Trophoblast cell (in vitro differentiated cells and primary cell): ENCODE results near the gene RAB6B.

Experiments used
- DNase-seq, 2 donors: peaks; one replicate each; pipeline ENCODE4 v3.0.0-alpha.2; 2016
- H2AFZ ChIP-seq: 2 replicates; pipeline ENCODE4 v1.6.1; 2013; ENCODE audit warnings: low read length, moderate library complexity, mild to moderate bottlenecking; ENCODE audit not compliant: insufficient read depth, poor library complexity
- H2AK5ac ChIP-seq: 2 replicates; pipeline ENCODE4 v1.6.1; 2013; ENCODE audit warnings: mild to moderate bottlenecking, low read length
- H2BK120ac ChIP-seq: 2 replicates; pipeline ENCODE4 v1.6.1; 2013; ENCODE audit warnings: low read length, mild to moderate bottlenecking, moderate library complexity; ENCODE audit not compliant: insufficient read depth, poor library complexity
- H2BK12ac ChIP-seq: 2 replicates; pipeline ENCODE4 v1.6.1; 2013; ENCODE audit warnings: mild to moderate bottlenecking, low read length, moderate library complexity
- H2BK5ac ChIP-seq: 2 replicates; pipeline ENCODE4 v1.6.1; 2013; ENCODE audit warnings: low read length, low read depth, moderate library complexity, mild to moderate bottlenecking; ENCODE audit not compliant: poor library complexity
- H3K14ac ChIP-seq: 2 replicates; pipeline ENCODE4 v1.6.1; 2013; ENCODE audit warnings: mild to moderate bottlenecking, low read length
- H3K18ac ChIP-seq: 2 replicates; pipeline ENCODE4 v1.6.1; 2013; ENCODE audit warnings: mild to moderate bottlenecking, low read length
- H3K23ac ChIP-seq: 2 replicates; pipeline ENCODE4 v1.6.1; 2013; ENCODE audit warnings: low read length
- H3K27ac ChIP-seq: 2 replicates; pipeline ENCODE4 v1.5.1; 2013; ENCODE audit warnings: low read depth, mild to moderate bottlenecking, inconsistent platforms, low read length, moderate library complexity
- H3K27me3 ChIP-seq: 2 replicates; pipeline ENCODE4 v1.6.1; 2013; ENCODE audit warnings: inconsistent platforms, mild to moderate bottlenecking, low read length, moderate library complexity; ENCODE audit not compliant: insufficient read depth
- H3K36me3 ChIP-seq, 2 experiments: 1 replicate in 1 of 2; 2 replicates in 1 of 2; pipeline ENCODE4 v1.6.1; 2013; ENCODE audit warnings: low read length in 2 of 2, mild to moderate bottlenecking in 2 of 2, moderate library complexity in 1 of 2; ENCODE audit not compliant: insufficient read depth in 2 of 2, control insufficient read depth in 1 of 2
- H3K4ac ChIP-seq: 2 replicates; pipeline ENCODE4 v1.6.1; 2013; ENCODE audit warnings: low read depth, mild to moderate bottlenecking, low read length, moderate library complexity
- H3K4me1 ChIP-seq, 2 experiments: 1 replicate in 1 of 2; 2 replicates in 1 of 2; pipeline ENCODE4 v1.6.1; 2013; ENCODE audit warnings: low read length in 2 of 2, mild to moderate bottlenecking in 2 of 2, moderate library complexity in 1 of 2; ENCODE audit not compliant: insufficient read depth in 2 of 2, control insufficient read depth in 1 of 2
- H3K4me2 ChIP-seq: 2 replicates; pipeline ENCODE4 v1.6.1; 2013; ENCODE audit warnings: inconsistent platforms, mild to moderate bottlenecking, low read length, moderate library complexity
- H3K4me3 ChIP-seq: 2 replicates; pipeline ENCODE4 v1.5.1; 2013; ENCODE audit warnings: mild to moderate bottlenecking, low read depth, low read length, inconsistent platforms
- H3K79me1 ChIP-seq: one replicate; pipeline ENCODE4 v1.6.1; 2013; ENCODE audit warnings: low read length
- H3K79me2 ChIP-seq: 2 replicates; pipeline ENCODE4 v1.6.1; 2013; ENCODE audit warnings: low read length, mild to moderate bottlenecking; ENCODE audit not compliant: control insufficient read depth, insufficient read depth, poor library complexity
- H3K9ac ChIP-seq: 2 replicates; pipeline ENCODE4 v1.6.1; 2013; ENCODE audit warnings: mild to moderate bottlenecking, low read length
- H3K9me3 ChIP-seq: 2 replicates; pipeline ENCODE4 v1.6.1; 2013; ENCODE audit warnings: low read depth, mild to moderate bottlenecking, control low read depth, inconsistent platforms, low read length; ENCODE audit not compliant: insufficient read depth
- H4K12ac ChIP-seq: 2 replicates; pipeline ENCODE4 v1.6.1; 2013; ENCODE audit warnings: low read depth, mild to moderate bottlenecking, low read length, moderate library complexity
- H4K8ac ChIP-seq: 2 replicates; pipeline ENCODE4 v1.6.1; 2013; ENCODE audit warnings: low read depth, mild to moderate bottlenecking, low read length, moderate library complexity
- H4K91ac ChIP-seq: one replicate; pipeline ENCODE4 v1.6.1; 2013; ENCODE audit warnings: low read depth, mild to moderate bottlenecking, low read length, moderate library complexity
- WGBS: extraction: QIAGEN DNeasy Blood & Tissue Kit; methylation state at CpG from one replicate; pipeline ENCODE4 v1.1.7; 2013; ENCODE audit warnings: missing lambda C conversion rate; ENCODE audit not compliant: insufficient read length, insufficient coverage; ENCODE audit errors: extremely low coverage; 5-methylcytosine and 5-hydroxymethylcytosine counted together

RAB6B gene

DNA sequence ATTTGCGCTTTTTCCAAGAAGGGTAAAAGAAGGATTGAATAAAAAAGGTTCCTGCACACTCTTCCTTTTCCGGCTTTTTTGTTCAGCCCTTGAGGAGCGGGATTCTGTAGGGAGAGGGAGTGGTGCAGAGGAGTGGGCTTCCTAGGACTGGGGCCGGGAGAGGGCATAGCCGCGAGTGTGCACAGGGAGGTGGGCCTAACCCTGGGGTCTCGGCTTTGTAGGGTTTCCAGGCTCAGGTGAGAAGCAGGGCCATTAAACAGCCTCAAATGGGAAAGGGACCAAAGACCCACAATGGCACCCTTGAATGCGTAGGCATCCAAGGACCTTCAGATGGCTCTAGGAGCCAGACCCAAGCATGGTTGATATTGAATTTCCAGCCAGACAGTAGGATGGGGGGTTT lies 35.4 kb upstream of the RAB6B start:
- Histone ChIP-seq H3K9ac (no peak overlapping the region), H4K8ac (no peak overlapping the region), H2AFZ (no peak overlapping the region), H3K4ac (no peak overlapping the region), H3K79me2 (no peaks in the 10 kb centered on the region), H3K23ac (no peak overlapping the region), H3K27ac (no peak overlapping the region), H3K4me1 (peaks cover 6% of the 10 kb centered on the region in 2 experiments), H3K4me2 (no peak overlapping the region), H3K27me3 (no peaks in the 10 kb centered on the region), H3K4me3 (no peak overlapping the region), H2BK5ac (no peak overlapping the region), H2BK12ac (no peak overlapping the region), H2BK120ac (no peak overlapping the region), H3K14ac (no peak overlapping the region), H3K9me3 (no peaks in the 10 kb centered on the region), H3K79me1 (peaks cover 2% of the 10 kb centered on the region), H2AK5ac (no peak overlapping the region), H4K12ac (no peak overlapping the region), H3K18ac (no peak overlapping the region), H3K36me3 (peaks cover 38 to 40% of the 10 kb centered on the region in 2 experiments), H4K91ac (no peak overlapping the region)
- DNase-seq = no peak
- 100% methylated on average over 1 of the region's 8 CpGs for WGBS

DNA sequence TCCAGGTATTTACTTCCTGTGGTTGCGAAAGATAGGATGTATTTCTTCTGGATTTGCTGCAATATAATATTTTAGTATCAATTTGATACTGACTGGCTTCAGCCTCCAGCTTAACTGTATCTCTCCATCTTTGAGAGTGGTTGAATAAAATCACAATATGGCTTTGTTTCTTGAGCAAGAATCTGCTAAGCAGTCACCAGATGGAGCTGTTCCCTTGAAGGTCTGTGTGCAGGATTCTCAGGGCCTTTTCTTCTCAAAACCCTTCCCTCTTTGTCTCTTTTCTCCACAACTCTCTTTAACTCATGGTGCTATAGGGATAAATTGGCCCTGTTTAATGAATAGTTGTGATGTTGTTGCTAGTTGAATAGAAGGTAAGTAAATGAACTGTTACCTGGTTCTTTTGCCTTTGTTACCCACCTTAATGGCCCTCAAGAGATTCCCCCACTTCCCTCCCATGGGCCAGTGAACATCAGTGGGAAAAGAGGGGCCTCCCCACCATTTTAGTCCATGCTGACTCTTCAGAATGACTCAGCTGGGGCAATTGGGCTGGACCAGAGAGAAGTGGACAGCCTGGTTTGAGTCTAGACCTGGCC lies 34.8 kb upstream of the RAB6B start:
- H2BK120ac ChIP-seq = no peak overlapping the region
- peaks cover 2% of the 10 kb centered on the region for H3K79me1 ChIP-seq
- WGBS = no CpG with 5 or more reads among the region's 1 CpG
- H3K4me1 ChIP-seq = peaks cover 6% of the 10 kb centered on the region in 2 experiments
- no peak overlapping the region for H3K18ac ChIP-seq
- H3K14ac ChIP-seq = no peak overlapping the region
- H2AFZ ChIP-seq = no peak overlapping the region
- H3K9me3 ChIP-seq = no peaks in the 10 kb centered on the region
- no peaks in the 10 kb centered on the region for H3K79me2 ChIP-seq
- H3K4me3 ChIP-seq = no peak overlapping the region
- H2BK5ac ChIP-seq = no peak overlapping the region
- no peaks in the 10 kb centered on the region for H3K27me3 ChIP-seq
- no peak overlapping the region for H3K23ac ChIP-seq
- no peak overlapping the region for H3K4me2 ChIP-seq
- peak; percentile 31 to 79 for DNase-seq
- H3K36me3 ChIP-seq = peaks cover 32 to 33% of the 10 kb centered on the region in 2 experiments
- H4K91ac ChIP-seq = no peak overlapping the region
- no peak overlapping the region for H2AK5ac ChIP-seq
- H3K9ac ChIP-seq = no peak overlapping the region
- no peak overlapping the region for H4K12ac ChIP-seq
- no peak overlapping the region for H2BK12ac ChIP-seq
- H4K8ac ChIP-seq = no peak overlapping the region
- H3K4ac ChIP-seq = no peak overlapping the region
- H3K27ac ChIP-seq = no peak overlapping the region

DNA sequence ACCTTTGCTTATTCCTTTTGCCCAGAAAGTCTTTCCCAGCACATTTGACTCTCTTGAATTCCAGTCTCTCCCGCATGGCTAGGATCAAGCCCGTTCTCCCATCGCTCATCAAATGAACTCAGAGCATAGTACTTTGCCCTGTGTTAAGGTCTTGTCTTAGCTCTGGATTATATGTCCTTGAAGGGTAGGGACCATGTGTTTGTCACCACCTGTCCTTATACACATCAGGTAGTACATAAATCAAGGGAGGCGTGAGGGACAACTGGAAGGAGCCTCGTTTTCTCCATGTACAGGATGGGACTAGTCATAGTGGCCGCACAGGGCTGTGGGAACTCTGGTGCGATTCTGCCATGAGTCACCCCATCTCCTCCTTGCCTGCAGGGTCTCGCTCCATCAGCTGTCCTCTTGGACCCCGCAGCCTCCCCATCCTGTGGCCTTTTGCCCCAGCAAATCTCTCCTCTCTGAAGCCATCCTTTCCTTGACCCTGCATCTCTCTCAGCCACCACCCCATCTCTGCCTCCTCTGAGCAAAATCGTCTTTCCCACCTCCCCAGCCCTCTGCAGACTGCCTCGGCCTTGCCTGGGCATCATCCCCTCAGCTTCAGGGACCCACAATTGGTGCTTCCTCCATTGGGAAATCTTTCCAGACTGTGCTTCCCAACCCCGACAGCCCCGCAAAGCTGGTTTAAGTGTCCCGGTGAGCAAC lies 33.4 kb upstream of the RAB6B start:
- Histone ChIP-seq H3K4ac (no peak overlapping the region), H2BK5ac (no peak overlapping the region), H3K23ac (no peak overlapping the region), H4K91ac (no peak overlapping the region), H2AK5ac (no peak overlapping the region), H3K4me2 (no peak overlapping the region), H2BK12ac (no peak overlapping the region), H3K36me3 (peaks cover 18 to 20% of the 10 kb centered on the region in 2 experiments), H3K9me3 (no peaks in the 10 kb centered on the region), H3K79me2 (no peaks in the 10 kb centered on the region), H3K79me1 (peaks cover 2% of the 10 kb centered on the region), H3K9ac (no peak overlapping the region), H3K27ac (no peak overlapping the region), H3K4me3 (no peak overlapping the region), H2BK120ac (no peak overlapping the region), H4K12ac (no peak overlapping the region), H3K14ac (no peak overlapping the region), H3K18ac (no peak overlapping the region), H4K8ac (no peak overlapping the region), H3K4me1 (peaks cover 6% of the 10 kb centered on the region in 2 experiments), H2AFZ (no peak overlapping the region), H3K27me3 (no peaks in the 10 kb centered on the region)
- no CpG with 5 or more reads among the region's 14 CpGs for WGBS
- DNase-seq = peak; percentile 30 to 51

DNA sequence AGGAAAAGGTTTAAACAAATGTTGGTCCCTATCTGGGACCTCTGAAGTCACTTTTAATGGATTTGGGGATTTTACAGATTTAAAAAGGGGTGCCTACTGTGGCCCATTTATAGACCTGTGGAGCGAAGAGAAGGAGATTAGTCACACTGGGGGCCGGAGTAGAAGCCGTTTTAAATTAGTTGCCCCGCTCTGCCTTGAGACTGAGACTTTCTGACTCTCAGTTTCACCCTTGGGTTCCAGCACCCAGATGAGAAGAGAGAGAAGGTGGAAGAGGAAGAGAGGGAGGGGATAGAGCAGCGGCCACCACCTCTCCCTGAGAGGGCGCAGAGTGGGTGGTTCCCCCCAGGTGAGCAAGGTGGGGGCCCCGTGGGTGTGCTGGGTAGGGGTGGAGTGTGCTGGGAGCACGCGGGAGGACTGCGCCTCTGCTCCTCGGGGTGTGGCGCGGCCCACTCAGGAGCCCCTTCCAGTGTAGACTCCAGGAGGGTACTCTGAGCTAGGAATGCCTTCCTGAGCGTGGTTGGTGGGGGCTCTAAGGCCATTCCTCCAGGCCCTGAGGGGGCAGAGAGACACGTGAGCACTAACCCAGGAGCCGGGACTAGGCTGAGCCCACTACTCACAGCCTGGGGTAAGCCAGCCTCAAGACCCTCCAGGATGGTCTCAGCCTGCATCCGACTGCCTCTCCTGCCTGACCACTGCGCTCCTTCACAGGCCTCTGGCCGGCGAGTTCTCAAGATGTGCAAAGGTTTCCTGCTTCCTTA lies 32.6 kb upstream of the RAB6B start:
- no peak overlapping the region for H3K9ac ChIP-seq
- H2AK5ac ChIP-seq = peak overlapping the region; percentile 2
- DNase-seq = no peak
- H2AFZ ChIP-seq = no peak overlapping the region
- H3K27me3 ChIP-seq = no peaks in the 10 kb centered on the region
- peaks cover 6% of the 10 kb centered on the region in 2 experiments for H3K4me1 ChIP-seq
- peaks cover 2% of the 10 kb centered on the region for H3K79me1 ChIP-seq
- no peak overlapping the region for H3K4ac ChIP-seq
- H3K9me3 ChIP-seq = no peaks in the 10 kb centered on the region
- H3K14ac ChIP-seq = peak overlapping the region; percentile 11
- no peak overlapping the region for H3K4me3 ChIP-seq
- H3K23ac ChIP-seq = no peak overlapping the region
- H2BK12ac ChIP-seq = no peak overlapping the region
- no peak overlapping the region for H4K12ac ChIP-seq
- H3K36me3 ChIP-seq = peaks cover 10 to 12% of the 10 kb centered on the region in 2 experiments
- peak overlapping the region; percentile 82 for H3K4me2 ChIP-seq
- no peak overlapping the region for H2BK5ac ChIP-seq
- no peaks in the 10 kb centered on the region for H3K79me2 ChIP-seq
- H3K27ac ChIP-seq = no peak overlapping the region
- H2BK120ac ChIP-seq = no peak overlapping the region
- WGBS = no CpG with 5 or more reads among the region's 20 CpGs
- no peak overlapping the region for H3K18ac ChIP-seq
- no peak overlapping the region for H4K8ac ChIP-seq
- peak overlapping the region; percentile 1 for H4K91ac ChIP-seq
